Posterior vena cava (tissue), 2 donors: Measurements from ENCODE around the gene STRN3. TPM values are rescaled to one million over a fixed set of nuclear protein-coding genes. Genes with fewer than 3 reads are reported as not detected.
"Not testable (repeated sequence)": the region's sequence is repeated elsewhere in the genome, so short reads cannot be mapped to it uniquely, and the experiment has no call there.

Experiments
- DNase-seq: peaks from one replicate; pipeline ENCODE4 v3.0.0-alpha.2; 2020; ENCODE audit warnings: low spot score
- intact Hi-C, 2 donors: fragments of 100-400 bp; cut with DNase I; formaldehyde crosslinking; loops; one replicate each; pipeline versions ENCODE4 v1.14.1 to v1.14.2; 2022 to 2023
- total RNA-seq, 2 donors: library from RNA; stranded (reverse); fragmentation: NEBNext Ultra II Directional; extraction: Animal tissue kit (Norgen Biotek cat#: 25700); gene quantifications; one replicate each; pipeline ENCODE4 v1.2.1, GENCODE V29; 2021
- donor health status: DM: yes; HTN: yes; CAD: no.
- donor health status: DM: yes; HTN: yes; CAD: no.

STRN3 gene
- total RNA-seq, 2 donors from 2014 or later = 48.2 to 57.4 TPM

GRCh38 chr14:31009836-31010574 is 16.2 kb downstream of the STRN3 start:
- intact Hi-C loops = no loop called here
- DNase-seq = no peak

- DNase-seq = no peak
- intact Hi-C loops = no loop called here
Measured at GRCh38 chr14:31006703-31007102, 19.5 kb downstream of the STRN3 start.

DNA sequence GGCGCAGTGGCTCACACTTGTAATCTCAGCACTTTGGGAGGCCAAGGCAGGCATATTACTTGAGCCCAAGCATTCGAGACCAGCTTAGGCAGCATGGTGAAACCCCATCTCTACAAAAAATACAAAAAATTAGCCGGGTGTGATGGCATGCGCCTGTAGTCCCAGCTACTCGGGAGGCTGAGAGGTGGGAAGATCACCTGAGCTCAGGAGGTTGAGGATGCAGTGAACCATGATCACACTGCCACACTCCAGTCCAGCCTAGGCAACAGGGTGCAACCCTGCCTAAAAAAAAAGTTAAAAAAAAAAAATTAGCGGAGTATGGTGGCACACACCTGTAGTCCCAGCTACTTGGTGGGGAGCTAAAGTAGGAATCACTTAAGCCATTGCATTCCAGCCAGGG is 22.2 kb downstream of the STRN3 start:
- DNase-seq, intact Hi-C loops: not testable (repeated sequence)

- intact Hi-C loops = no loop called here
- no peak for DNase-seq
Measured at GRCh38 chr14:31003284-31003683, 22.9 kb downstream of the STRN3 start.

- intact Hi-C loops = no loop called here
- DNase-seq = no peak
Measured at GRCh38 chr14:31001339-31001658, 24.9 kb downstream of the STRN3 start.

- intact Hi-C loops = no loop called here
- DNase-seq = no peak
Measured at GRCh38 chr14:31000629-31001338, 25.4 kb downstream of the STRN3 start.

DNA sequence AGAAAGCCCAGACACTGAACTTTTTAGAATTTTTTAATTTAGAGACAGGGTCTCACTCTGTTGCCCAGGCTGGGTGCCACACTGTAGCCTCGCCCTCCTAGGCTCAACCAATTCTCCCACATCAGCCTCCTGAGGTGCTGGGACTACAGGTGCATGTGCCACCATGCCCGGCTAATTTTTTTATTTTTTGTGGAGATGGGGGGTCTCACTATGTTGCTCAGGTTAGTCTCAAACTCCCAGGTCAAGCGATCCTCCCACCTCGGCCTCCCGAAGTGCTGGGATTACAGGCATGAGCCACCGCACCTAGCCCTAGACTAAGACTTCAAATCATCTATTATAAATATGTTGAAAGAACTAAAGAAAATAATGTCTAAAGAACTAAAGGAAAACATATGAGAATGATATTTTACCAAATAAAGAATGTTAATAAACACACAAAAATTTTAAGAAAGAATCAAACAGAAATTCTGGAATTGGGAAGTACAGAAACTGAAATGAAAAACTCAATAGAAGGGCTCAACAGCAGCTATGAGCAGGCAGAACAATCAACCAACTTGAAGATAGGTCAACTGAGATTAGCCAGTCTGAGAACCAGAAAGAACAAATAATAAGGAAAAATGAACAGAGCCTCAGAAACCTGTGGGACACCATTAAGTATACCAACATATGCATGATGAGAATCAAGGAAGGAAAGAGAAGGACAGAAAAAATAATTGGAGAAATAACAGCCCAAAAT is 27.0 kb downstream of the STRN3 start:
- intact Hi-C loops = no loop called here
- no peak for DNase-seq

DNA sequence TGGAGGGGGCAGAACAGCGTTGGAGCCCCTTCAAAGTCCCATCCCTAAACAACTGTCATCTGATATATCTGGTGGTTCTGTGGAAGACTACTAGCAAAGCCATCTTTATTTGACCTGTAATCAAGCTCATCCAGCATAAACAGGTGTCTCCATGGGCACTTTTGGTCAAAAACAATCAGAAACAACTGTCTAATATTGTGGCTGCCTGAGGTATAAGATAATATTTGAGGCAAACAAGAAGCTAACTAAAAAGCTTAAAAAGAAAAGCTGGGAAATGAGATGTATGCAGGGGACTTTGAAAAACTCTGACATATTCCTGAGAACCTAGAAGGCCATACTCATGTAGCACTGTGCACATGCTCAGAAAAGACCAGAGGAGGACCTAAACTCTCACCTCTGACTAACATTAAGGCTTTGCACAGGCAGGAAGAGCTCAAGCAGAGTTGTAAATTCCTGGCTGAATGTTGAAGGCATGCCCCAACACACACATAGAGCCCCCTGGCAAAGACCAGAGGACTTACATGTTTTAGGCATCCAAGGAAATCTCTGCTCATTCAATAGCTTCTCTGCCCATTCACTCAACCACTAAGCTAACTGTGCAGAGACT is 28.0 kb downstream of the STRN3 start:
- no peak for DNase-seq
- intact Hi-C loops = no loop called here

DNA sequence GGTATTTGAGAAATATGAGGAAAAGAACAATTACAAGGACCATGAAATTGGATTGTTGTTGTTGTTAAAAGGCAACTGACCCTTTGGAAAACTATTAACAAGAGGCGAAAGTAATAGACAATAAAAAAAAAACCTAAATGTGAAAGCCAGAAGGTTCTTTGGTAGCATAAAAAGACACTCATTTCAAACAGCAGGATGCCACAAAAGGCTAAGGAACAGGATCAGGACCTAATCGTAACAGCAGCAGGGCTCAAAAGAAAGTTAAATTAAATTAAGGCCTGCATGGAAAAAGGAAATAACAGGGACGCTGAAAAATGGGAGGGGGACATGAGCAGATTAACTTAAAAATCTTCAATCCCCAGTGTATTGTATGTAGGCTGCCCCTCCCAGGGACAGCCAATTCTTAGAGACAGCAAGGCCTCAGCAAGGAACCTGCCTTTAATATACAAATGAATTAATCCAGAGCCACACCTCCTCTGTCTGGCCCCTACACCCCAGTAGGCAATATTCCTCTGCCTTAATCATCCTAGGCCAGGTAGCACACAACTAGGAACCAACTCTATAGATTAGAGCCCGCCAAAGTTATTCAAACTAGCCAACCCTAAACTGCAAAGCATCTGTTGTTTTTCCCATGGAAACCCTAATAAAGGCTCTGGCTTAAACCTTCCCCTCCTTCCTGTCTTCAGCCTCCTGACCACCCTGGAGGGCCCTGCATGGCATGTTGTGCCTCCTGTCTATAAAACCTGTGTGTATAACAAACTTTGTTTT is 29.1 kb downstream of the STRN3 start:
- DNase-seq = no peak
- intact Hi-C loops = no loop called here

GRCh38 chr14:30995689-30996088 is 30.5 kb downstream of the STRN3 start:
- intact Hi-C loops = no loop called here
- DNase-seq = no peak

- intact Hi-C loops = loop anchor here in 1 of 2 donors (5.0 kb wide), 1 partner anchor 32 kb away; the partner anchor contains the start of genes AP4S1 and STRN3
- no peak for DNase-seq
Measured at GRCh38 chr14:30994681-30995620, 31.2 kb downstream of the STRN3 start.

GRCh38 chr14:30993071-30993470 is 33.1 kb downstream of the STRN3 start:
- no peak for DNase-seq
- intact Hi-C loops = loop anchor here in 1 of 2 donors (5.0 kb wide), 1 partner anchor 34 kb away; the partner anchor contains the start of genes AP4S1 and STRN3

- DNase-seq = no peak
Measured at GRCh38 chr14:30991408-30991807, 34.8 kb downstream of the STRN3 start.

DNA sequence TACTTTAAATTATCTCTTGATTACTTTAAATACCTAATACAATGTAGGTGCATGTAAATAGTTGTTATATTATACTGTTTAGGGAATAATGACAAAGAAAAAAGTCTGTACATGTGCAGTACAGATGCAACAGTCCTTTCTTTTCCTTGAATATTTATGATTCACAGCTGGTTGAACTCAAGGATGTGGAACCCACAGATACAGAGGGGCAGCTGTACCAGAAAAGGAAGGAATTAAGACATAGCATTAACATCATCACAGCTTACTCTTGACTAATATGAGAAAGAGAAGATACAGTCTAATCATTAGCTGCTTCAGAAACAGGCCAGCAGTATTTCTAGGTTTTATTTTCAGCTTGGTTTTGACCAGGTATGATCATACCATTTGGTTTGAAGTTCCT is 35.4 kb downstream of the STRN3 start:
- no peak for DNase-seq
- intact Hi-C loops = loop anchor here in 1 of 2 donors (5.0 kb wide), 1 partner anchor 37 kb away; the partner anchor contains the start of genes AP4S1 and STRN3

More at GRCh38 chr14:30991408-30991807, 34.8 kb downstream of the STRN3 start:
- intact Hi-C loops = loop anchor here in 1 of 2 donors (5.0 kb wide), 1 partner anchor 36 kb away; the partner anchor contains the start of genes AP4S1 and STRN3

- DNase-seq = no peak
- intact Hi-C loops = loop anchor here in 1 of 2 donors (10.0 kb wide), 1 partner anchor 96 kb away; no protein-coding TSS in a partner anchor
Measured at GRCh38 chr14:30988509-30988908, 37.7 kb downstream of the STRN3 start.

- intact Hi-C loops = loop anchor here in 1 of 2 donors (10.0 kb wide), 1 partner anchor 99 kb away; no protein-coding TSS in a partner anchor
- no peak for DNase-seq
Measured at GRCh38 chr14:30985796-30986195, 40.4 kb downstream of the STRN3 start.

DNA sequence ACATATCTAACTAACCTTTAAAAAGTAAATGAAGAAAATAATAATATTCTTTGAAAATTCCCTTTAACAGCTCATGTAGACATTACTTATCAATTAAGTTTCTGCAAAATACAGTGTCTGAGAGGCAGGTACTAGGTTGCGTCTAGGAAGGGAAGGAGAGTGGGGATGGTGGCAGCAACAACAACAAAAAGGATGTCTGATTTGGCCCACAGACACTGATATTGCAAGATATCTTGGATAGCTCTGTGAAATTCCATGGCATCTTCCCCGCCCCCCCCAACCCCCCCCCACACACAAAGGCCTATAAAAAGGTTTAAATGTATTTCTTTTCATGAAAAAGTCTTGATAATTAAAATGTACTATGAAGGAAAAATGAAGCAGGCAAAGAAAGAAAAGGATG is 42.3 kb downstream of the STRN3 start:
- intact Hi-C loops = loop anchor here (5.0 to 10.0 kb wide), 2 partner anchors 98 to 101 kb away; no protein-coding TSS in a partner anchor
- DNase-seq = no peak
